HG03520 (cell line): ENCODE results near the gene PARPBP.
"Not testable (repeated sequence)": the region's sequence is repeated elsewhere in the genome, so short reads cannot be mapped to it uniquely, and the experiment has no call there.

ENCODE experiments used
- ATAC-seq: cut with Tn5 transposase; IDR thresholded peaks from one replicate; pipeline ENCODE4 v1.9.1; 2021; ENCODE audit warnings: mild to moderate bottlenecking, moderate library complexity; ENCODE audit not compliant: unreplicated experiment

Gene PARPBP

DNA sequence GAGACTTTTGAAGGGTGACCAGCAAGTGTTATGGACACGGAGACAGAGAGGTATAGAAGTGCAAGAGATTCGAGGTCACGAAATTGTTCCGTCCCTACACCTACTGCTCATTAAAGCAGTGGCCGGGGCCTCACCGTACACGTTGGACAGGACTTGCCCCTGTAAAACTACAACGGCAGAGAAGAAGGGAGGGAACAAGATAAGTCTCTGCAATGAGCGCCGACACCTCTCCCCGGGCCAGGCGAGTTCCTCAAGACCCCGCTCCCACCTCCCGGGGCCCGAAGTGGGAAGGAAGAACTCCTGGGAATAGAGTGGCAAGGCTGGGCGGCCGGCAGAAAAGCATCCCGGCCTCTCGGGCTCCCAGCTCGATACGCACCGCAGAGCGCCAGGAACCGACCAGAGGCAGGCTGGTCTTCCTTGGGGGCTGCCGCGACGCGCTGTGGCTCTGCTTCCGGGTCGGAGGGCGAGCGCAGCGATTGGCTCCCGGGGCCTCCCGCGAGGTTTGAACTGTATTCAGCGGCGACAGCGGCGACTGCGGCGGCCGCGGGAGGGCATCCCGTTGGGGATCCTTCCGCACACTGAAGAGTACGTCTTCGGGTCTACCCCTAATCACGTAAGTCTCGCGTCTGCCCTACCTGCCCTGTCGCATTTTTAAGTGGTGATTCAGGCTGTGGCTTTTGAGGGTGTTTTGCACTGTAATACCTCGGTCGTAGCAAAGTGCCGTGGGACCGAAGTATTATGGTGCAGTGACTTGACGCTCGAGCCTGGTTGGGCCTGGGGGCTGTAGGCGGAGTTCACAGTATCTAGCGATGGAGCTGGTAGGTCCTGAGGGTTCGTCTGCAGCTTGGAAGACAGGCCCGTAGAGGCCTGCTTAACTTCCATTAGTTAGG is at the start of gene PARPBP, which contains the start of gene NUP37:
Gene PARPBP (plus strand): TSS at position 510 of the 890 bp plus-strand sequence. CDS start 3,706 bp downstream, outside the sequence.
Gene NUP37 (minus strand): TSS at position 441 of the 890 bp plus-strand sequence. CDS start 1,596 bp downstream, outside the sequence.
- ATAC-seq: peak; percentile 97

- ATAC-seq: not testable (repeated sequence)
Observed at GRCh38 chr12:102072092-102072491, 47.9 kb upstream of the PARPBP start.

DNA sequence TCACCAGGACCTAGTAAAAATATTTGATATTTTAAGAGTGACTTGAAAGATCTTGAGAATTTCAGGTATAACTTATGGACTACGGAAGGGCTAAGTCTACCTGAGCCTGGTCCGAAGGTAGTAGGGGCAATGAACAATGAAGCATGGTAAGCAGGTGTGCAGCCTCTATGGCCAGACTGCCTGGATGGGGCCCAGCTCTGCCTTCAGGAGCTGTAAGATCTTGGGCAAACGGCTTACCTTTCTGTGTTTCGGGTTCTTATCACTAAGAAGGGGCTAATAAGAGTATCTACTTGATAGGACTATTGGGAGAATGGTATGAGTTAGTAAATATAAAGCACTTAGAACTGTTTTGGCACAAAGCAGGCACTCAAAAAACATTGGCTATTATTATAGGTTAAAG is 39.1 kb upstream of the PARPBP start:
- ATAC-seq: no peak

- ATAC-seq: not testable (repeated sequence)
Observed at GRCh38 chr12:102089228-102089835, 30.7 kb upstream of the PARPBP start.

- no peak for ATAC-seq
Observed at GRCh38 chr12:102093319-102093718, 26.7 kb upstream of the PARPBP start.

GRCh38 chr12:102095677-102096263 is 24.2 kb upstream of the PARPBP start:
- peak; percentile 55 for ATAC-seq

GRCh38 chr12:102096855-102097254 is 23.1 kb upstream of the PARPBP start:
- ATAC-seq: no peak

DNA sequence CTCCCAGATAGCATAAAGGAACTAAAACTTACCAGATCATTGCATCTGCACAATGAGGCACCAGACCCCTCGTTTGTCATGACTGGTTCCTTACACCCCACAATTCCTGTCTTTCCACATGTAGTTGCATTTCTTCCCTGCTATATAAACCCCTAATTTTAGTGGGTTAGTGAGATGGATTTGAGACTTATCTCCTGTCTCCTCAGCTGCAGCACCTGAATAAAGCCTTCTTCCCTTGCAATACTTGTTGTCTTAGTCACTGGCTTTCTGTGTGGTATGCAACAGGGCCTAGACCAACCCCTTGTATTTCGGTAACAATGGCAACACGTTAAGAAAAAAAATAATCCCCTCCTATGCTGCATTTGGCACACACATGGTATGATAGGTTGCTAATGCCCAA is 13.1 kb upstream of the PARPBP start:
- no peak for ATAC-seq

DNA sequence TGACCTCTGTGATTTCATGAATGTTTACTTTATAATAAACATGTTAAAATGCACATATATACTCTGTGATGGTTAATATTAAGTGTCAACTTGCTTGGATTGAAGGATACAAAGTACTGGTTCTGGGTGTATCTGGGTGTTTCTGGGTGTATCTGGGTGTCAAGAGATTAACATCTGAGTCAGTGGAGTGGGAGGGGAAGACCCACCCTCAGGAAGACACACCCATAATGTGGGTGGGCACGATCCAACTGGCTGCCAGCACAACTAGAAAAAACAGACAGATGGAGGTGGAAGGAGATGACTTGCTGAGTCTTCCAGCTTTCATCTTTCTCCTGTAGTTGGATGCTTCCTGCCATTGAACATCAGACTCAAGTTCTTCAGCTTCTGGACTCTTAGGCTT is 12.0 kb upstream of the PARPBP start:
- no peak for ATAC-seq

DNA sequence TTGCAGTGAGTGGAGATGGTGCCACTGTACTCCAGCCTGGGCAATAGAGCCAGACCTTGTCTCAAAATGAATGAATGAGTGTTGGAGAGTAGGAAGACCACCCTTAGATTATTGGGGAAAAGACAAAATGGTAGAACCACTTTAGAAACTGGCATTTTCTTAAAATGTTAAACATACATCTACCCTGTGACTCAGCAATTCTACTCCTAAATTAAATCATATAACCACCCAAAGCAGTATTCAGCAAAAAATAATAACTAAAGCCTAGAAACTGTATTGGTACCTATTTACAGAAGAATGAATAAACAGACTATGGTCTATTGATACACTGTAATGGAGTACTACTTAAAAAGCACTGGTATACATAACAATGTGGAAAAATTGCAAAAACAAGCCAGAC is 9.2 kb upstream of the PARPBP start:
- no peak for ATAC-seq

GRCh38 chr12:102114212-102114611 is 5.8 kb upstream of the PARPBP start:
- no peak for ATAC-seq

GRCh38 chr12:102116392-102116791 is 3.6 kb upstream of the PARPBP start:
- no peak for ATAC-seq

GRCh38 chr12:102118874-102119273 is 1.1 kb upstream of the PARPBP start:
- no peak for ATAC-seq

DNA sequence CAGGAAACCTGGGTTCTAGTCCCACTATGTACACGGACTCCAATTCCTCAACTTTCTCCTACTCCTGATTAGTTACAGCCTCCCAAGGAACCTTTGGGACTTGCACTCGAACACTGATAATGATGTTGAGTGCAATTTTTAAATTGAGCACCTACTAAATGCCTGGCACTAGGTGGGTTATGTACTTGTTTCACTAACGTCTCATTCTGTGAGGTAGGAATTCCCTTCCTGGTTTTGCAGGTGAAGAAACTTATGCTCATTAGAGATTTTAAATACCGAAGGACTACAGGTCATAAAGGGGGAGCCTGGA is 536 bp downstream of the PARPBP start:
- no peak for ATAC-seq

GRCh38 chr12:102120886-102121285 is 903 bp downstream of the PARPBP start:
- no peak for ATAC-seq

DNA sequence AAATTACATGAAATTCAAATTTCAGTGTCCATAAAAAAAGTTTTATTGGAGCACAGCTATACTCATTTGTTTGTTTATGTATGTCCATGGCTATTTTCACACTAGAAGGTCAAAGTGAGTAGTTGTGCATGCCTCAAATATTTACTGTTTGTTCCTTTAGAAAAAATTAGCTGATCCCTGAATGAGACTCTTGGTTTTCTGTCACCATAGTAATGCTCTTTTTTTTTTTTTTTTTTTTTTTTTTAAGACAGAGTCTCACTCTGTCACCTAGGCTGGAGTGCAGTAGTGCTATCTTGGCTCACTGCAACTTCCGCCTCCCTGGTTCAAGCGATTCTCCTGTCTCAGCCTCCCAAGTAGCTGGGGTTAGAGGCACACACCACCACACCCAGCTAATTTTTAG is 1.3 kb downstream of the PARPBP start:
- ATAC-seq: not testable (repeated sequence)

- ATAC-seq: not testable (repeated sequence)
Observed at GRCh38 chr12:102130720-102131119, 10.7 kb downstream of the PARPBP start.

GRCh38 chr12:102131442-102131841 is 11.5 kb downstream of the PARPBP start:
- not testable (repeated sequence) for ATAC-seq

- not testable (repeated sequence) for ATAC-seq
Observed at GRCh38 chr12:102137619-102138018, 17.6 kb downstream of the PARPBP start.

GRCh38 chr12:102142866-102143373 is 22.9 kb downstream of the PARPBP start:
- ATAC-seq: not testable (repeated sequence)

DNA sequence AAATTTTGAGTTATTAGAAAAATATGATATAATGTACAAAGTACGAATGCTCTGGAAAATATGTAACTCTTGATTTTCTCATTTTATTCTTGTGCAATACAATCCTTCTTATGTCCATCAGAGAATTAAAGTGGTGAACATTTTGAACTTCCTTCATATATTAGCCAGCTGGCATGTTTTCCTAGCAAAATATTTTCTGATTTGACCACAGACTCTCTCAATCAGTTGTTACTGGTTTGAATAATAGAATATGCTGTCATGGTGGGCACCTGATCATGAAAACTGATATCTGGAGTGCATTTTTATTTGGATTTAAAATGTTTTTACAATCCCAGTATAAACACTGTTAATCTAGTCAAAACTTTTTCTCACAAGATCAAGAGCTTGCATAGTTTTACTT is 24.2 kb downstream of the PARPBP start:
- no peak for ATAC-seq
